Liver (tissue), 9 donors: ENCODE data around the gene ZNF423. TPM values are rescaled to one million over a fixed set of nuclear protein-coding genes. Genes with fewer than 3 reads are reported as not detected.

Experiments
- DNase-seq: peaks from one replicate; pipeline ENCODE4 v3.0.0-alpha.2; 2017; ENCODE audit warnings: low spot score
- H3K27ac ChIP-seq, 2 donors: one replicate each; pipeline ENCODE4 v1.7.0; 2013; ENCODE audit warnings: inconsistent platforms in 2 of 2, low read length in 2 of 2, control low read depth in 1 of 2, low read depth in 1 of 2, mild to moderate bottlenecking in 1 of 2
- H3K27me3 ChIP-seq, 4 donors: one replicate each; pipeline versions ENCODE4 v1.6.1 to v1.7.0; 2013; ENCODE audit warnings: low read length in 3 of 4, inconsistent platforms in 1 of 4, mild to moderate bottlenecking in 1 of 4, moderate library complexity in 1 of 4; ENCODE audit not compliant: control insufficient read depth in 4 of 4, insufficient read depth in 4 of 4
- H3K36me3 ChIP-seq, 4 donors: one replicate each; pipeline versions ENCODE4 v1.6.1 to v1.7.0; 2013; ENCODE audit warnings: low read length in 3 of 4, mild to moderate bottlenecking in 3 of 4, low read depth in 1 of 4, moderate library complexity in 1 of 4; ENCODE audit not compliant: control insufficient read depth in 4 of 4, insufficient read depth in 3 of 4
- H3K4me1 ChIP-seq, 4 donors: one replicate each; pipeline versions ENCODE4 v1.6.1 to v1.7.0; 2013; ENCODE audit warnings: low read length in 3 of 4, mild to moderate bottlenecking in 3 of 4, moderate library complexity in 1 of 4; ENCODE audit not compliant: control insufficient read depth in 4 of 4, insufficient read depth in 4 of 4
- H3K4me3 ChIP-seq, 3 donors: one replicate each; pipeline versions ENCODE4 v1.6.1 to v1.7.0; 2013; ENCODE audit warnings: low read length in 3 of 3, control low read depth in 1 of 3, low read depth in 1 of 3, mild to moderate bottlenecking in 1 of 3
- H3K9ac ChIP-seq, 2 donors: one replicate each; pipeline ENCODE4 v1.7.0; 2013; ENCODE audit warnings: low read length in 2 of 2, mild to moderate bottlenecking in 2 of 2, moderate library complexity in 2 of 2, control low read depth in 1 of 2, low read depth in 1 of 2
- H3K9me3 ChIP-seq, 4 donors: one replicate each; pipeline versions ENCODE4 v1.6.1 to v1.7.0; 2013; ENCODE audit warnings: low read length in 3 of 4; ENCODE audit not compliant: control insufficient read depth in 4 of 4
- ATF3 ChIP-seq: IDR thresholded peaks from 2 replicates; pipeline ENCODE4 v1.6.1; 2016; ENCODE audit warnings: antibody characterized with exemption
- CTCF ChIP-seq: fragments of 150-350 bp; IDR thresholded peaks from 2 replicates; pipeline ENCODE4 v1.5.1; 2017; ENCODE audit warnings: improper control_type of control experiment, low read depth, low read length; ENCODE audit not compliant: missing input control
- EGR1 ChIP-seq, 2 donors: IDR thresholded peaks; 2 replicates each; pipeline ENCODE4 v1.6.1; 2016 to 2018; ENCODE audit warnings: antibody characterized with exemption in 2 of 2, low read depth in 2 of 2
- FOXA2 ChIP-seq: IDR thresholded peaks from 2 replicates; pipeline ENCODE4 v1.6.1; 2016; ENCODE audit warnings: antibody characterized with exemption
- GABPA ChIP-seq, 2 donors: IDR thresholded peaks in 1 of 2; conservative IDR thresholded peaks in 1 of 2; 2 replicates each; pipeline ENCODE4 v1.6.1; 2016; ENCODE audit warnings: antibody characterized with exemption in 2 of 2, mild to moderate bottlenecking in 1 of 2, moderate library complexity in 1 of 2
- HNF4A ChIP-seq, 2 donors: conservative IDR thresholded peaks; 2 replicates each; pipeline ENCODE4 v1.6.1; 2016; ENCODE audit warnings: antibody characterized with exemption in 2 of 2, mild to moderate bottlenecking in 2 of 2
- HNF4G ChIP-seq: IDR thresholded peaks from 2 replicates; pipeline ENCODE4 v1.6.1; 2016; ENCODE audit warnings: antibody characterized with exemption
- JUND ChIP-seq, 2 donors: IDR thresholded peaks; 2 replicates each; pipeline ENCODE4 v1.6.1; 2016; ENCODE audit warnings: antibody characterized with exemption in 2 of 2
- MAX ChIP-seq: IDR thresholded peaks from 2 replicates; pipeline ENCODE4 v1.6.1; 2016; ENCODE audit warnings: antibody characterized with exemption
- RAD21 ChIP-seq, 2 donors: IDR thresholded peaks; 2 replicates each; pipeline ENCODE4 v1.6.1; 2016; ENCODE audit warnings: antibody characterized with exemption in 2 of 2, mild to moderate bottlenecking in 2 of 2
- RXRA ChIP-seq, 2 donors: IDR thresholded peaks; 2 replicates each; pipeline ENCODE4 v1.6.1; 2017 to 2018; ENCODE audit warnings: antibody characterized with exemption in 2 of 2, mild to moderate bottlenecking in 1 of 2
- SP1 ChIP-seq: IDR thresholded peaks from 2 replicates; pipeline ENCODE4 v1.6.1; 2018; ENCODE audit warnings: antibody characterized with exemption, mild to moderate bottlenecking
- TAF1 ChIP-seq: conservative IDR thresholded peaks from 2 replicates; pipeline ENCODE4 v1.6.1; 2016; ENCODE audit warnings: antibody characterized with exemption, mild to moderate bottlenecking
- YY1 ChIP-seq: IDR thresholded peaks from 2 replicates; pipeline ENCODE4 v1.6.1; 2016; ENCODE audit warnings: antibody characterized with exemption, mild to moderate bottlenecking
- ZBTB33 ChIP-seq: IDR thresholded peaks from 2 replicates; pipeline ENCODE4 v1.6.1; 2016; ENCODE audit warnings: antibody characterized with exemption
- WGBS: extraction: QIAGEN DNeasy Blood & Tissue Kit; methylation state at CpG from one replicate; pipeline ENCODE4 v1.1.7; 2013; 5-methylcytosine and 5-hydroxymethylcytosine counted together
- polyA plus RNA-seq, 2 donors: library from polyadenylated mRNA; stranded (reverse) in 1 of 2; unstranded in 1 of 2; fragments of 200-250 nt in 1 of 2; fragments of >200 nt in 1 of 2; fragmentation: Nextera tagmentation in 1 of 2; extraction: Ambion mirVana in 1 of 2; gene quantifications; one replicate each; pipeline versions ENCODE4 v1.2.1 to v1.2.3, GENCODE V29; 2013 to 2015
- total RNA-seq, 2 donors: library from RNA; depleted of rRNA; stranded (reverse); fragments of >200 nt; gene quantifications; one replicate each; pipeline ENCODE4 v1.2.3, GENCODE V29; 2014
- donor health status: healthy.
- donor health status: healthy.
- donor health status: healthy.
- donor health status: healthy.
- donor health status: healthy.

Gene ZNF423
- total and polyA plus RNA-seq, 4 donors, result 0.24 to 1.6 (median 0.39) TPM

- no peaks in the 10 kb centered on the region for H3K36me3 ChIP-seq
- peak; percentile 7 for TF ChIP-seq SP1
- TF ChIP-seq RXRA (IDR thresholded peaks at IDR 0.05), result no peak
- TF ChIP-seq CTCF, result peak; percentile 39
- TF ChIP-seq HNF4A (conservative IDR thresholded peaks at IDR 0.05), result no peak
- TF ChIP-seq JUND (IDR thresholded peaks at IDR 0.05), result no peak
- TF ChIP-seq RAD21 (IDR thresholded peaks at IDR 0.05), result peak; percentile 63 to 79
- no peak for TF ChIP-seq TAF1
- no peak for TF ChIP-seq GABPA (IDR thresholded peaks at IDR 0.05 in 1 of 2, conservative IDR thresholded peaks at IDR 0.05 in 1 of 2)
- H3K9me3 ChIP-seq, result no peaks in the 10 kb centered on the region
- H3K9ac ChIP-seq, result no peak overlapping the region
- H3K27ac ChIP-seq, result no peak overlapping the region
- peaks cover 0 to 2% (median 0%) of the 10 kb centered on the region in 4 donors for H3K4me1 ChIP-seq
- no peaks in the 10 kb centered on the region for H3K27me3 ChIP-seq
- DNase-seq, result no peak
- H3K4me3 ChIP-seq, result no peak overlapping the region
- 38% methylated on average over 18 of the region's 18 CpGs for WGBS
Measured at GRCh38 chr16:49441366-49441780, 414.5 kb downstream of the ZNF423 start.

- Histone ChIP-seq H3K27ac (no peak overlapping the region), H3K4me1 (peaks cover 0 to 2% (median 0%) of the 10 kb centered on the region in 4 donors), H3K9ac (no peak overlapping the region), H3K4me3 (no peak overlapping the region), H3K27me3 (no peaks in the 10 kb centered on the region), H3K36me3 (no peaks in the 10 kb centered on the region), H3K9me3 (no peaks in the 10 kb centered on the region)
- no peak for DNase-seq
- peak; percentile 42 to 44 for TF ChIP-seq RAD21 (IDR thresholded peaks at IDR 0.05)
- peak; percentile 21 for TF ChIP-seq CTCF
- TF ChIP-seq MAX, result no peak
- WGBS, result 78% methylated on average over 20 of the region's 20 CpGs
Measured at GRCh38 chr16:49440156-49441065, 415.5 kb downstream of the ZNF423 start.

- DNase-seq, result no peak
- Histone ChIP-seq H3K9ac (no peak overlapping the region), H3K9me3 (no peaks in the 10 kb centered on the region), H3K27ac (no peak overlapping the region), H3K27me3 (no peaks in the 10 kb centered on the region), H3K36me3 (no peaks in the 10 kb centered on the region), H3K4me1 (peaks cover 0 to 2% (median 0%) of the 10 kb centered on the region in 4 donors), H3K4me3 (no peak overlapping the region)
- 97% methylated on average over 4 of the region's 4 CpGs for WGBS
- no peak for TF ChIP-seq RXRA (IDR thresholded peaks at IDR 0.05)
- TF ChIP-seq ZBTB33, result no peak
- no peak for TF ChIP-seq FOXA2
- no peak for TF ChIP-seq ATF3
- TF ChIP-seq MAX, result no peak
- TF ChIP-seq GABPA (IDR thresholded peaks at IDR 0.05 in 1 of 2, conservative IDR thresholded peaks at IDR 0.05 in 1 of 2), result no peak
- no peak for TF ChIP-seq EGR1 (IDR thresholded peaks at IDR 0.05; ENCODE audit: low read depth in 2 of 2)
- TF ChIP-seq JUND (IDR thresholded peaks at IDR 0.05), result no peak
- no peak for TF ChIP-seq HNF4G
- TF ChIP-seq CTCF, result no peak
- TF ChIP-seq HNF4A (conservative IDR thresholded peaks at IDR 0.05), result no peak
- no peak for TF ChIP-seq RAD21 (IDR thresholded peaks at IDR 0.05)
- TF ChIP-seq TAF1, result no peak
- TF ChIP-seq YY1, result no peak
- TF ChIP-seq SP1, result no peak
Measured at GRCh38 chr16:49439676-49440075, 416.2 kb downstream of the ZNF423 start.
